Hindlimb muscle (tissue), 1 donor: ENCODE results near the gene HJURP. TPM values are rescaled to one million over a fixed set of nuclear protein-coding genes. Genes with fewer than 3 reads are reported as not detected.
"Not testable (repeated sequence)": the region's sequence is repeated elsewhere in the genome, so short reads cannot be mapped to it uniquely, and the experiment has no call there.

ENCODE experiments used
- DNase-seq: peaks from one replicate; pipeline ENCODE4 v3.0.0-alpha.2; 2013
- polyA plus RNA-seq: library from polyadenylated mRNA; unstranded; fragments of 120-200 nt; gene quantifications from one replicate; pipeline ENCODE4 v1.2.1, GENCODE V29; 2013; ENCODE audit not compliant: insufficient read length

The HJURP gene
- 7.5 TPM for polyA plus RNA-seq

- peak; percentile 93 for DNase-seq
Observed at GRCh38 chr2:233854241-233854981, at the start of gene HJURP. Gene HJURP (minus strand): TSS chr2:233854535. CDS start chr2:233854500, 35 bp downstream.

- DNase-seq, result no peak
Observed at GRCh38 chr2:233901884-233902283, 47.5 kb upstream of the HJURP start.

GRCh38 chr2:233901367-233901766 is 47.0 kb upstream of the HJURP start:
- no peak for DNase-seq

GRCh38 chr2:233896253-233896652 is 41.9 kb upstream of the HJURP start:
- not testable (repeated sequence) for DNase-seq

GRCh38 chr2:233892793-233893192 is 38.5 kb upstream of the HJURP start:
- DNase-seq, result no peak

- DNase-seq, result no peak
Observed at GRCh38 chr2:233882353-233882752, 28.0 kb upstream of the HJURP start.

- not testable (repeated sequence) for DNase-seq
Observed at GRCh38 chr2:233872125-233872524, 17.8 kb upstream of the HJURP start.

GRCh38 chr2:233871432-233871831 is 17.1 kb upstream of the HJURP start:
- DNase-seq, result no peak

GRCh38 chr2:233867993-233868532 is 13.7 kb upstream of the HJURP start, which contains the start of gene MSL3B:
Gene MSL3B (minus strand): TSS chr2:233868386.
- peak; percentile 46 for DNase-seq

- no peak for DNase-seq
Observed at GRCh38 chr2:233866479-233866878, 12.1 kb upstream of the HJURP start.

- no peak for DNase-seq
Observed at GRCh38 chr2:233865838-233866237, 11.5 kb upstream of the HJURP start.

GRCh38 chr2:233862261-233862768 is 8.0 kb upstream of the HJURP start:
- DNase-seq, result no peak

- no peak for DNase-seq
Observed at GRCh38 chr2:233858331-233858730, 4.0 kb upstream of the HJURP start.

GRCh38 chr2:233857511-233858141 is 3.3 kb upstream of the HJURP start:
- no peak for DNase-seq

- DNase-seq, result no peak
Observed at GRCh38 chr2:233856184-233856583, 1.8 kb upstream of the HJURP start.

GRCh38 chr2:233855345-233855744 is 1.0 kb upstream of the HJURP start:
- no peak for DNase-seq

- DNase-seq, result no peak
Observed at GRCh38 chr2:233853883-233854240, 473 bp downstream of the HJURP start.

GRCh38 chr2:233853353-233853752 is 982 bp downstream of the HJURP start:
- DNase-seq, result no peak

GRCh38 chr2:233852056-233852455 is 2.3 kb downstream of the HJURP start:
- DNase-seq, result no peak

GRCh38 chr2:233851169-233851568 is 3.2 kb downstream of the HJURP start:
- no peak for DNase-seq

GRCh38 chr2:233850745-233851144 is 3.6 kb downstream of the HJURP start:
- no peak for DNase-seq

GRCh38 chr2:233849607-233850271 is 4.6 kb downstream of the HJURP start:
- DNase-seq, result no peak

- no peak for DNase-seq
Observed at GRCh38 chr2:233848276-233848675, 6.1 kb downstream of the HJURP start.
